Colon (tissue), 2 donors: ENCODE measurements around the gene SLC6A3.

ENCODE experiments used
- FAIRE-seq: peaks from 2 replicates; lab custom pipeline; 2012; peaks lifted over from hg19 to GRCh38; lab: Jason Lieb, UNC
- donor health status: control.
- donor health status: control.

Gene SLC6A3

DNA sequence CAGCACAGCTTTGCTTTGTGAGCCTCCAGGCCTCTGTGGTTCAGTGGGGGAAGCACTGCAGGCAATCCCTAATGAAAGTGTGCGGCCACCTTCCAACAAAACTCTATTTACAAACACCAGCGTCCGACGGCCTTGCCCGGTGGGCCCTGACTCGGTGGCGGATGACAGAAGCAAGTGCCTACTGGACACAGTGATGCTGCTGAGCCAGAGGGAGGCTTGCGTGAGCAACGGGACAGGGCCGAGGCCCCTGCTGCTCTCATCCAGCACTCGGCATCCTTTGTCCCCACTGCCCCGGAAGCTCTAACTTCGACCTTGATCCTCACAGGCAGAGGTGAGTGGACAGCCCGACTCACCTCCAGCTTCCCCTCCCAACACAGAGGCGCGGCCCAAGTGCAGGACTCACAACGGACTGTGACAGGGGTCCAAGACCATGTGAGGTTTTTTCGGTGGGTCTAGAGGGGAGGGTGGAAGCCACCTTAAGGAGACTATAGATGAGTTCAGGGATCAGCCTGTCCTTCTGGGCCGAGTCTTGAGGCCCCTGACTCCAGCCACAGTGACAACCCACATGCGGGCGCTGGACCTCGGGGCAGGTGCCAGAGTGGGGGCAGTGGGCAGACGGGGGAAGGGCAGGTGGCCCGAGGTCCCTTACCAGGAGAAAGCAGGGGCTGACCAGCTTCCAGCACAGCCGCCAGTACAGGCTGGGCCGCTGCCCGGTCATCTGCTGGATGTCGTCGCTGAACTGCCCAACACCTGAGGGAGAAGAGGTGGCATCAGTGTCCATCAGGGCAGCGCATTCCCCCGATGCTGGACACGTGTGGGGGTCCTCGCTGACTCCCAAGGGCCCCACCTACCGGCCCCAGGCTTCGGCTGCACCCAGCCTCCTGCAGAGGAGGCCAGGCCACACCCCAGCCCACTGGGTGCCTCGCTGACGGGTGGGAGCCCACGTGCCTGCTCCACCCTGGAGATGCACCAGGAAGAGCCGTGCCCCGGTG is 39.4 kb downstream of the SLC6A3 start:
- no peak for FAIRE-seq

DNA sequence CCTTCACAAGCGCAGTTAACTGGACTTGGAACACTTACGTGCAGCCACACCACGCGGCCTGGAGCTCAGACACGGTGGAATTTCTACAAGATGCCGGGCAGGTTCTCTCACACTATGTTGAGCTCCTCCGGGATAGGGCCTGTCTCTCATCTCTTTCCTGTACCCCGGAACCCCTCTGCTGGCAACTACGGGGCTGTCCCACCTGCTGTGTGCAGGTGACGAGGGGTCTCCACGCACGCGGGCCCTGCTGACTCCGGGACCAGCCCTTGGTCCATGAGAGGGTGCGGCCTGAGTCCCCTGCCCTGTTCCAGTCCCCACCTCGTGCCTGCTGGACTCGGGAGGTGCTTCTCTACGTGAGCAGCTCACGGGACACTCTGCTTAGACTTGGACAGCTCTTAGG is 40.1 kb downstream of the SLC6A3 start:
- no peak for FAIRE-seq

DNA sequence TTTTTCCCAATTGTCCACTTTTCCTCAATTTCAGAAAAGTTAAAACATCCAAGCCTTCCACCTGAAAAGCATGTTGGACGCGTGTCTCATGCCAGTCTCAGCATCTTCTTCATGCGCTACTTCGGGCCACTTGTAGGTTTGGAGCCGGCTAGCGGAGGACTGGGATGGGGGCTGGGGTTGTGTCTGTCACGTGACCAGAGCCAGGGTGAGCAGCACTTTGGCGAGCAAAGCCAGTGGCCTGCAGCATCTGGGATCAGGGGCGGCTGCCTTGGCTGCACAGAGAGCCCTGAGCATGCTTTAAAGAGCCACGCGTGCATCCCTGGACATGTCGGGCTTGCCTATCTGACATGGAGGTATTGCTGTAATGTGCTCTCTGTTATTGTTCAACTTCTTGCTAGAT is 41.2 kb downstream of the SLC6A3 start:
- no peak for FAIRE-seq

DNA sequence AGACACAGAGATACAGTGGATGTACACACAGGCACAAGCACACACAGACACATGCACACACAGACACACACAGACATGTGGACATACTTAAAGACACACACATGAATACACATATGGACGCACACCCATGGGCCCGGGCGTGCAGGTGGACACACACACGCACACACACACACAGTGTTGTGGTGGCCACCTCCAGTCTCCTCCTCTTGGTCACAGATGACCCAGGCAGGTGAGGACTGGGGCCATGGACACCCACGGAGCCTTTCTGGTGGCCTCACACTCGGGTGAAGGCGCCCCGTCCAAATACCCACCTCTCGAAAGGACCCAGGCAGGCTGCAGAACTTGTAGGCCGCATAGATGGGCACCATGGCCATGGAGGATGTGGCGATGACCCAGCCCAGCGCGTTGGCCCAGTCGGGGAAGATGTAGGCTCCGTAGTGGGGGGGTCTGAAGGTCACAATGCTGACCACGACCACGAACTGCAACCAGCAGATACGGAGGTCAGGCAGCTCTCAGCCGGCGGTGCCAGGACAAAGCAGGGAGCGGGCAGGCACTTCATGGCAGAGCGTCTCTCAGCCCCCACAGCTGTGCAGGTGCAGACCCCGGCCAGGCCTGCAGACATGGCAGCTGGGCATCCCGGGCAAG is 42.5 kb downstream of the SLC6A3 start:
- FAIRE-seq, result no peak

DNA sequence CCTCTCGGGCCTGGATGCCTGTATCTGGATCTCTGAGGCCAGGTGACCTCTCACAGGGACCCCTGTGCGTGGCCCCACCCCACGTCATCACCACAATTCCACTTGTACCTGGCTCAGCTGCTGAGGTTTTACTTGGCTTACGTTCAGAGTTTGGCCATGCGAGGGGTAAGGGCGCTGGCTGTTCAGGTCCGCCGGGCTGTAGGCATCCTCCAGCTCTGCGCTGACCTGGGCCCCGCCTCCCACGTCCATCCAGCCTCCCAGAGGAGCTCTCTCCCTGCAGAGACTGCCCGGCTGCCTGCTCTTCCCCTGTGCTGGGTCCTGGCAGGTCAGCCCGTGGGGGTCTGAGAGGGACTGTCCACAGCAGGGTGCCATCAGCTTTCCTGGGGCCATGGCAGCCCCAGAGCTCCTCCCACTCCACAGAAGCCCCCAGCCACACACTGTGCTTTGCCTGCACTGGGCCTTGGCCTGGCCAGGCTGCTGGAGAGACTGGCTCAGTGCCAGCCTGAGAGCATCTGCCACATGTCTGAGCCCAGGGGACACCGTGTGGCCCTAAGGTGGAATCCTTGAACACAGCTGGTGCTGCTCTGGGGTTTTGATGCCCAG is 43.6 kb downstream of the SLC6A3 start:
- FAIRE-seq, result no peak

DNA sequence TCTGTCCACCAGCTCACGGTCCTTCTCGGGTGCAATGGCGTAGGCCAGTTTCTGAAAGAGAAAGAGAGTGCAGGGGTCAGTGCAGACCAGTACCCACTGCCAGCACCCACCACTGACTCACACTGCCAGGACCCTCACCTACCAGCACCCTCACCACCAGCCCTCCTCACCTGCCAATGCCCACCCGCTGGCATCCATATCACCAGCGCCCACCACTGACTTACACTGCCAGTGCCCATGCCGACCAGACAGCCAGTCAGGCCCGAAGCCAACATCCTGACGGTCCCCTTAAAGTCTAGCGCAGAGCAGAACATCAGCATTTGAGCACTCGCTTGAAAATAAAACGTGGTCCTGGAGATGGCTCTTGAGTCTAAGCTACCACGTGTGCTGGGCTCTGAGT is 44.3 kb downstream of the SLC6A3 start:
- FAIRE-seq, result no peak

DNA sequence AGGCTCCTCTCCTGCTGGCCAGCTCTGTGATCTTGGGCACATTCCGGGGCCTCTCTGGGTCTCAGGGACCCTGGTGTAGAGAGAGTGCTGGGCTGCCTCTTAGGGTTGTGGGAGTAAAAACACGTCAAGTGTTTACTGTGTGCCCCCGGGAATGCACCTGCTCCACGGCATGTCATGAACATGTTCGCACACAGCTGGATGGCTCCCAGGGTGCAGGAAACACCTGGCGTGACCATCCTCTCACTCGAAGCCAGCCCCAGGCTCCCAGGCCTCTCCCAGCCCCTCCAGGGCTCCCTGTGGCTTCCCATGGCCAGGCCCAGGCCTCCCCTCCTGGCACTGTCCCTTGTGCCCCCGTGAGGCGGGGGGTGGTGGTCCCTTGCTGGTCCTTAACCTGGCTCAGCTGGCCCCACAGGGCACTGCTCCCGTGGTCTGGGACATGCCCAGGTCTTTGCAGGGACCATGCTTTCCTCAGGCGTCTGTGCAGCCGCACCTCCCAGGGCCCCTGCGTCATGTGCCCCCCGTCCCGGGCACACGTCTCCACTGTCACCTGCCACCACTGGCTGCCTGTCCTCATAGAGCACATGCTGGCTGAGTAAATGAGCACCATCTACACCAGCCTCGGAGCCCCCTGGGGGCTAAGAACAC is 44.9 kb downstream of the SLC6A3 start:
- FAIRE-seq, result no peak

DNA sequence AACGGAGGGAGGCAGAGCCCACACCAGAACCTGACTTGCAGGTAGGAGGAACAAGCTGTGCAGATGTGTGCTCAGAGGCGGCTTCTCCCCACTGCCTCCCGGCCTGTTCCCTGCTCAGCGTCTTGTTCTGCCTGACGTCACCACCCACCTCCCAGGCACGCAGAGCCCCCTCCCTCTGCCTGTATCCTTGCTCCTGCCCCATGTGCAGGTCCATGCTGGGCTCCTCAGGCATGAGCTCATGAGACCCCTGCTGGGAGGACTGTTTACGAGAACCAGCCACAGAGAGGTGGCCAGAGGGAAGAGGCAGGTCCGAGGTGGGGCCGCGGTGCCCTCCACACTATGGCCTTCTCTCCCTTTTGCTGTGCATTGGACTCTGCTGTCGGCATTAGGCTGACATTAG is 45.5 kb downstream of the SLC6A3 start:
- no peak for FAIRE-seq

DNA sequence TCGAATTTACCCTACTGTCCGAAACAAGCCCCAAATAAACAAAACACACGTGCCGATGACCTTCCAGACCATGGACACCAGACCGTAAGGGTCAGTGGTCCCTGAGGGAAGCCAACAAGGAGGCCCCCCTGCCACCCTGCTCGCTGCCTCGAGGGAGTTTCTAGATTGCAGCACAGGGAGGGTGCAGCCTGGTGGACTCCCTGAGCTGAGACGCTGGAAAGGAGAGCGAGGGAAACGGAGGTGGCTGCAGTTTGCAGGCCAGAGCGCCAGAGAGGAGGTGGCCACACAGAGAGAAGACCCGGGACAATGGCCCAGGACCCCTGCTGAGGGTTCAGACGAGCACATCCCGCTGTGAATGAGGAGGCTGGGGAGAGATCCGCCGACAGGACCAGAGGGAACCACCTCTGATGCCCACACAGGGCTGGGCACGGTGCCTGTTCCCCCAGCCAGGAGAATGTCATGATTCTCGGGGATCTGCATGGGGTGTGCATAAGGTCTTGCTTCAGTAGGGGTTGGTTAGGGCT is 48.9 kb downstream of the SLC6A3 start:
- FAIRE-seq, result no peak

DNA sequence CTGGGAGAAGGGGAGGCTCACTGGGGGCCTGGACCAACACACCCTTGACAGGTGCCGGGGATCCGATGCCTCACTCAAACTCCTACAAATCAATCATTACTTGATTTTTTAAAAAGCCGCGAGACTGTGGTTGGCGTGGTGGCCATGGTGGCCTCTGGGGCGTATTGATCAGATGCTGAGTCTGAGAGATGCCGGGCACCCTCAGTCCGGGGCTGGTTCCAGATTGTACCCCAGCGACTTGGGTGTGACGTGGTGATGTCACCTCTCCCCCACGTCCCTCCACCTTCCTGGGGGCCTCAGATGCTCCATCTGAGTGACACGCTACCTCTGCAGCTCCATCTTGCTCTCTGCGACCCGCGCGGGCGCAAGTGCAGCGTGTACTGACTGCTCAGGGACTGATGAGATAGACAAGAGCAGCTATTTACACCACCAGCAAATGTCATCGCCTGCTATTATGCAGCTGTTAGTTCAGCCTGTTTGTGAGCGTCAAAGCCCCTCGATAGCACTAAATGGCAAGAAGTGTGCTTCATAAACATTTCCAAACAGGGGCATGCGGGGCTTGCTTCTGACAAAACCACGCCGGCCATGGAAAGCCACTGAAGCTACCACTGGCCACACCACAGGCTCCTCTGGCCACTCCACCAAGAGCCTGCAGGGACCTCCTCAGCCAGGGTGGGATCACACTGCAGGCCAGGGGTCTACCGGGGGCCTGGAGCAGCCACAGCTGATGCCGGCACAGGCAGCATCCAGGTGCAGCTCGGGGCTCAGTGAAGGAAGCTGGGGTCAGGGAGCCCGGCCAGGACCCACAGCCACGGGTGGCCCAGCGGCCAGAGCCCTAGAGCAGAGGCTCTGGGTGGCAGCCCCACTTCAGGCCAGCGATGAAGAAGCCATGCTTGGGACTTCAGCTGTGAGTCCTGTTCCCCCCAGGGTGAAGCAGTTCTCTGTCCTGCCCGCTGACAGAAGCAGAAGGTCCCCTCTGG is 50.1 kb downstream of the SLC6A3 start:
- FAIRE-seq, result no peak

DNA sequence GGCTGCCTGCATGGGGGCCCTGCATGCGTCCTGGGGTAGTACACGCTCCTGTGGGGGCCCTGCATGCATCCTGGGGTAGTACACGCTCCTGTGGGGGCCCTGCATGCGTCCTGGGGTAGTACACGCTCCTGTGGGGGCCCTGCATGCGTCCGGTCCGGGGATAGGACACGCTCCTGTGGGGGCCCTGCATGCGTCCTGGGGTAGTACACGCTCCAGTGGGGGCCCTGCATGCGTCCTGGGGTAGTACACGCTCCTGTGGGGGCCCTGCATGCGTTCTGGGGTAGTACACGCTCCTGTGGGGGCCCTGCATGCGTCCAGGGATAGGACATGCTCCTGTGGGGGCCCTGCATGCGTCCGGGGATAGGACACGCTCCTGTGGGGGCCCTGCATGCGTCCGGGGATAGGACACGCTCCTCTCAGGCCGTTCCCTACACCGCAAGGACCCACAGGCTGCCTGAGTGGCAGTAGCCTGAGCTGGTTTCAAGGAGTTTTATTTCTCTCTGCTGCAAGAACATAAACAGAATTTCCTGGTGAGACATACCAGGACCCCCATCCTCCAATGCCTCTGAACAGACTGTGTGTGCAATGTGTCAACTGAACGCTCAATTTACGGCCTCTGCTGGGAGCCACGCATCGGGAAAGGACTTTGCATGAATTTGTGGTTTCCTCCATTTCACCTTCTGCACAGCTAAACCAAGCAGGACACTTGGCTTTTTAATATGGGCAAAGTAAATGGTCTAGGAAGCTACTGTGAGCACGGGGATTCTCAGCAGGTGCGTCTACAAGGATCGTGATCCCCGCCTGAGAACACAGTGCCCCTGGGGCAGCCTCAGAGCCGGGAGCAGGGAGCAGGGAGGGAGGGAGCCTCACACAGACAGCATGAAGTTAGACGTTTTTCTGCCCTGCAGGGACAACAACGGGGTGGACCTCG is 51.4 kb downstream of the SLC6A3 start:
- no peak for FAIRE-seq

DNA sequence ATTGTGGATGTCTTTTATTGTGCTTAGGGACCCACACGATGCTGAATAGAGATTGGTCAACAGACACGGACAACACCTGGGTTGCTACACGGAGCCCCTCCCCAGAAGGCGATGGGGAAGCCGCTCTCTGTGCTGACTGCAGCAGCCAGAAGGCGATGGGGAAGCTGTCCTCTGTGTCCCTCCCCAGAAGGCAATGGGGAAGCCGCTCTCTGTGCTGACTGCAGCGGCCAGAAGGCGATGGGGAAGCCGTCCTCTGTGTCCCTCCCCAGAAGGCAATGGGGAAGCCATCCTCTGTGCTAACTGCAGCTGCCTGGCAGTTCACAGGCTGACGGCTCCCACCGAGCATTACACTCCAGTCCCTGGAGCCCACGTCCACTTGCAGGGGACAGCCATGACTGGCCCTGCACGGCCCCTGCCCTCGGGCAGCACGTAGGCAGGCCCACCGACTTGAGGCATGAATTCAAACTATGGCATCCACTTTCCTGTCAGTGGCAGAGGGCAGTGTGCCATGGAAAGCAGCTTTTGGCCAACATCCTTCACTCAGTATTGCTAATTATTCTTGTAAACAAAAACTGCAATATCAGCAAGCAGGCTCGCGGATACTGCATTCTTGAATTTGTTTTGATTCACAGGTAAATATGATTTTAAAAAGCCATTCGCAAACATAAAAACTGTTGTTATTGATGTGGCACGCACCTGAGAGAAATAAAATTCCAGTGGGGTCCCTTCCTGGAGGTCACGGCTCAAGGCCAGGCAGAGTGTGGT is 52.3 kb downstream of the SLC6A3 start:
- FAIRE-seq, result no peak

DNA sequence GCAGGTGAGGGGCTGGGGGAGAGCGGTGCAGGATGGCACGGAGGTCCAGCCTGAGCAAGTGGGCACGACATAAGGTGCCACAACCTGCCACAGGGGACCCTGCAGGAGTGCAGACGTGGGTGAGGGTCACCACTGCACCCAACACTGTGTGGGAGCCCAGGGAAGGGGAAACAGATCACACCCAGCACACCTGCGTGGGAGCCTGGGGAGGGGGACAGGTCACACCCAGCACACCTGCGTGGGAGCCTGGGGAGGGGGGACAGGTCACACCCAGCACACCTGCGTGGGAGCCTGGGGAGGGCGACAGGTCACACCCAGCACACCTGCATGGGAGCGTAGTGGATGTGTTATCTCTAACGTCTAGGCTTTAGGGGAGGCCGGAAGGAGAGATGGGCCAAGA is 53.0 kb downstream of the SLC6A3 start:
- no peak for FAIRE-seq

DNA sequence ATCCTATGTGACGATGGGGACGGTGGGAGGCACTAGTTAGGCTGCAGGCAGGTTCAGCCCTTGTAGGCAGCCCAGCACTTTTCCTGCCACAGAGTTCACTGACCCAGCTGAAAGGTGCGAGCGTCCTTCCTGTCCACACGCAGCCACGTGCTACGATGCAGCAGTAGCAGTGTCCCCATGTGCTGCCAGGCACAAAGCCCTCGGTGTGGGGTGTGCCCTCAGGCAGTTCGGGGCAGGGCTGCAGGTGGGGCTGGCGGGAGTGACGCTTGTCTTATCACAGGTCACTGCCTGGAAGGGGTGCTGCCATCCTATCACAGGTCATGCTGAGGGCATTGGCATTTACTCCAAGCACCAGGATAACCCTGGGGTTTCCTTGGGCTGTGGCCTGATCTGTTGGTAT is 53.5 kb downstream of the SLC6A3 start:
- no peak for FAIRE-seq

DNA sequence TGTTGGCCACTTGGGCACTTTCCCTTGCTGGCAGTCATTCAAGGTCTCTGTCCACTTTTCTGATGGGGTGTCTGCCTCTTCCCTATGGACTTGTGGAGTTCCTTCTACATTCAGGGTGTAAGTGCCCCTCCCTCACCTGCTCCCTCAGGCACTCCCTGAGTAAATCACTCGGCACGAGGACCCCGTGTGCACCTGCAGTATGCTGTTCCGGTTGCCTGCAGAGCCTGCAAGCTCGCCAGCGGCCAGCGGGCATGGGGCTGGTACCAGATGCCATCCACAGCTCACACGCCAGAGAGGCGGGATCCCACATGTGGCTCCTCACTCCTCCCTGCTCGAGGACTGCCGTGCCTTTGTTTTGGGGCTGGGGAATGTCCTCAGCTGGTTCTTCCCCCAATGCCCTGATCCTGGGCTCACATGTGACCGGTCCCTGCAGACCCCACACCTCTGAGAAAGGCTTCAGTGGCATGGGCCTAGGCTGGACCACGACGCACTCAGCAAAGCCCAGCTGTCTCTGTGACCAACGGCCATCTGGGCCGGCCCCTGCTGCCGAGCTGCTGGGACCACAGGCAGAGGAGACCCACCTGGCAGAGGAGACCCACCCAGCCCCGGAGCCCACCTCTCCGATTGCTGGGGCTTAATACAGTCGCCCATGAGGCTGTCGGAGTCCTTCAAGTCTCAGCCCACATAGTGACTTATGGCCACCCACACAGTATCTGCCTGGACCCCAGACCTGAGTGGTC is 54.2 kb downstream of the SLC6A3 start:
- no peak for FAIRE-seq

DNA sequence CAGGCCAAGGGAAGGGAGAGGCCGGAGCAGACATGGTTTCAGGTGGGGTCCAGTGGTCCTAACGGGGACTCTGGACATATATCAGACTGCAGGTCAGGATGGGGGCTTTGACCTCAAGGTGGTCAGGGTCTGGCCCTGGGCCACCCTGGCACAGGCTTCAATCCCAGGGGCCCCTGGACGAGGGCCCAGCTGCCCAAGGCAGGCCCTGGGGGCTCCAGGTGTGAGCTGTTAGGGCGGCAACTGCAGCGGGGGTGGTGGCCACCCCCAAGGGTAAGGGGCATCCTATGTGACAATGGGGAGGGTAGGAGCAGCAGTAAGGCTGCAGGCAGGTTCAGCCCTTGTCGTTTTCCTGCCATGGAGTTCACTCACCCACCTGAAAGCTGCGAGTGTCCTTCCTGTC is 54.9 kb downstream of the SLC6A3 start:
- no peak for FAIRE-seq

DNA sequence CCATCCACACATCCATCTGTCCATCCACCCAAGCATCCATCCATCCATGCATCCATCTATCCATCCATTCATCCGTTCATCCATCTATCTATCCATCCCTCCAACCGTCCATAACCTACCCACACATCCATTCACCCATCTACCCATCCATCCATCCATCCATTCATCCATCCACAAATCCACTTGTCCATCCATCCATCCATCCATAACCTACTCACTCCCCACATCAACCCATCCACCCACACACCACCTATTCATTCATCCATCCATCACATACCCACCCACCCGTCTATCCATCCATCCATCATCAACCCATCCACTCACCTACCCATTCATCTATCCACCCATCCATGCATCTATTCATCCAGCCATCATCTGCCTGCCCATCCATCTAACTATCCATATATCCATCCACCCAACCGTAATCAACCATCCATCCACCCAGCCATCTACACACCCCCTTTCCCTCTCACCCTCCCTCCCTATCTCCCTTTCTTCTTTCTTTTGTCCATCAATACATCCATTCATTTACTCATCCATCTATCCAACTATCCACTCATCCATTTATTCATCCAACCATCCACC is 56.8 kb downstream of the SLC6A3 start:
- no peak for FAIRE-seq

DNA sequence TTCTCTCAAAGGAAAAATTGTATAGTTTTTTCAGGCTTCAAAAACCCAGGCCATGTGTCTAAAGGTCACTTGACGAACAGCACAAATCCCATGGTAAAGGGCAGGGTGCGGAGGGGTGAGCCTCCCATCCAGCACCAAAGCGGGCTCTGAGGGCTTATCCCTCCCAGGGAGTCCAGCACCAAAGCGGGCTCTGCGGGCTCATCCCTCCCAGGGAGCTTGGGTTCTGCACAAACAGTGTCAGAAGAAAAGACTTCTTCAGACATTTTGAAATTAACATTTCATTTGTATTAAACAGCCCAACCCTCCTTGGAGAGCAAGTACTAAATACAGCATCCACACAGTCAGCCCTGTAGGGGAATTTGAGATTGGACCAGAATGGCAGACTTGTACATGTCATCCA is 57.4 kb downstream of the SLC6A3 start:
- FAIRE-seq, result no peak
